Measurements from ENCODE around the gene SNX10.

- no peak for TF ChIP-seq CTCF (optimal IDR thresholded peaks at IDR 0.05 in 1 of 3, IDR thresholded peaks at IDR 0.05 in 1 of 3, conservative IDR thresholded peaks at IDR 0.05 in 1 of 3; ENCODE audit: extremely low read depth in 1 of 3, insufficient read depth in 2 of 3, low read length in 3 of 3)
- no peak for TF ChIP-seq EZH2 (IDR thresholded peaks at IDR 0.05; ENCODE audit: low read length)
These were observed 34.5 kb downstream of the SNX10 start for GRCh38 chr7:26326211-26326610.

Measured in keratinocyte (primary cell).